SIG-M5 (cell line): ENCODE results near the gene CALHM1.
"Not testable (repeated sequence)": the region's sequence is repeated elsewhere in the genome, so short reads cannot be mapped to it uniquely, and the experiment has no call there.

Source experiments
- DNase-seq: peaks from one replicate; lab custom pipeline; 2025; lab: John Stamatoyannopoulos, UW

CALHM1 gene

GRCh38 chr10:103458720-103459119 is at the start of gene CALHM1:
Gene CALHM1 (minus strand): TSS chr10:103458900. CDS start chr10:103458751, 149 bp downstream.
- DNase-seq = no peak

- DNase-seq = no peak
Measured at GRCh38 chr10:103507235-103508191, 48.8 kb upstream of the CALHM1 start.

- no peak for DNase-seq
Measured at GRCh38 chr10:103506061-103506460, 47.4 kb upstream of the CALHM1 start.

GRCh38 chr10:103504181-103504783 is 45.6 kb upstream of the CALHM1 start:
- peak; percentile 2 for DNase-seq

- not testable (repeated sequence) for DNase-seq
Measured at GRCh38 chr10:103503777-103504176, 45.1 kb upstream of the CALHM1 start.

GRCh38 chr10:103502849-103503660 is 44.4 kb upstream of the CALHM1 start:
- no peak for DNase-seq

GRCh38 chr10:103501186-103501585 is 42.5 kb upstream of the CALHM1 start:
- DNase-seq = no peak

- DNase-seq = no peak
Measured at GRCh38 chr10:103500481-103500880, 41.8 kb upstream of the CALHM1 start.

GRCh38 chr10:103499881-103500280 is 41.2 kb upstream of the CALHM1 start:
- no peak for DNase-seq

GRCh38 chr10:103498936-103499638 is 40.4 kb upstream of the CALHM1 start:
- DNase-seq = no peak

GRCh38 chr10:103497161-103497915 is 38.6 kb upstream of the CALHM1 start:
- DNase-seq = no peak

GRCh38 chr10:103495321-103495720 is 36.6 kb upstream of the CALHM1 start:
- no peak for DNase-seq

GRCh38 chr10:103493916-103494877 is 35.5 kb upstream of the CALHM1 start:
- DNase-seq = no peak

GRCh38 chr10:103493362-103493915 is 34.7 kb upstream of the CALHM1 start, which contains the start of gene NEURL1:
Gene NEURL1 (plus strand): TSS chr10:103493705. CDS start chr10:103494388, 683 bp downstream.
- DNase-seq = no peak

- DNase-seq = no peak
Measured at GRCh38 chr10:103492655-103493261, 34.1 kb upstream of the CALHM1 start.

GRCh38 chr10:103491729-103492364 is 33.1 kb upstream of the CALHM1 start:
- DNase-seq = no peak

- DNase-seq = no peak
Measured at GRCh38 chr10:103490986-103491314, 32.2 kb upstream of the CALHM1 start.

- no peak for DNase-seq
Measured at GRCh38 chr10:103487410-103487708, 28.7 kb upstream of the CALHM1 start.
